ENCODE measurements around the gene ZNF654.

- TF ChIP-seq CTCF (conservative IDR thresholded peaks at IDR 0.05; ENCODE audit: low read length): no peak
- no peak for TF ChIP-seq EZH2phosphoT487 (IDR thresholded peaks at IDR 0.05; ENCODE audit: borderline replicate concordance, low read depth, low read length)
These were observed 130.3 kb downstream of the ZNF654 start for GRCh38 chr3:88189361-88189810.

All from OCI-LY7 (cell line).